Activated naive CD4-positive, alpha-beta T cell treated with anti-CD3 and anti-CD28 coated beads for 36 hours (primary cell): ENCODE data around the gene CNTNAP1. TPM values are rescaled to one million over a fixed set of nuclear protein-coding genes. Genes with fewer than 3 reads are reported as not detected.
A peak's percentile ranks its signal among the peaks of the same experiment; 100 is the strongest.
"Not testable (repeated sequence)": the region's sequence is repeated elsewhere in the genome, so short reads cannot be mapped to it uniquely, and the experiment has no call there.

ENCODE experiments used
- CTCF ChIA-PET: fragments of 350-600 bp; sonication (Branson Sonifier 250); formaldehyde crosslinking; loops from one replicate; lab custom pipeline; 2021; ENCODE audit warnings: antibody characterized with exemption; lab: Charles Lee
- DNase-seq: peaks from one replicate; pipeline ENCODE4 v3.0.0-alpha.2; 2020
- H3K27ac Mint-ChIP-seq: one replicate; pipeline ENCODE4 v1.8.0; 2021; ENCODE audit warnings: mild to moderate bottlenecking, mixed read lengths
- H3K27me3 Mint-ChIP-seq: one replicate; pipeline ENCODE4 v1.8.0; 2021; ENCODE audit warnings: low read depth, mixed read lengths
- H3K36me3 Mint-ChIP-seq: one replicate; pipeline ENCODE4 v1.8.0; 2021; ENCODE audit warnings: low read depth, mixed read lengths
- H3K4me1 Mint-ChIP-seq: one replicate; pipeline ENCODE4 v1.8.0; 2021; ENCODE audit warnings: low read depth, mixed read lengths
- H3K4me3 Mint-ChIP-seq: one replicate; pipeline ENCODE4 v1.8.0; 2021; ENCODE audit warnings: mild to moderate bottlenecking, moderate library complexity, mixed read lengths
- H3K9me3 Mint-ChIP-seq: one replicate; pipeline ENCODE4 v1.8.0; 2021; ENCODE audit warnings: mixed read lengths
- intact Hi-C: fragments of 100-400 bp; cut with micrococcal nuclease; formaldehyde crosslinking; loops from one replicate; pipeline ENCODE4 v1.15.1; 2023
- total RNA-seq, 2 experiments: library from RNA; stranded (reverse); gene quantifications; one replicate each; pipeline ENCODE4 v1.2.3, GENCODE V29; 2021

CNTNAP1 gene
- total RNA-seq, 2 experiments from 2014 or later, result 1.4 to 1.5 TPM

- no peak for DNase-seq
- Mint-ChIP-seq H3K4me1 (peaks cover 29% of the 10 kb centered on the region), H3K4me3 (no peak overlapping the region), H3K9me3 (no peaks in the 10 kb centered on the region), H3K27ac (no peak overlapping the region), H3K27me3 (no peaks in the 10 kb centered on the region), H3K36me3 (peaks cover 60% of the 10 kb centered on the region)
- CTCF ChIA-PET, result interaction anchor here (1.2 to 1.4 kb wide), 2 partner anchors 29 to 130 kb away, joined by 3 to 4 read pairs; no protein-coding TSS in a partner anchor
- intact Hi-C loops, result loop anchor here (10.0 kb wide), 1 partner anchor 56 kb away; the partner anchor contains the start of gene RAMP2
Observed at GRCh38 chr17:42708588-42708987, 26.3 kb downstream of the CNTNAP1 start.

GRCh38 chr17:42709561-42709960 is 27.2 kb downstream of the CNTNAP1 start:
- Mint-ChIP-seq H3K36me3 (peaks cover 54% of the 10 kb centered on the region), H3K9me3 (no peaks in the 10 kb centered on the region), H3K4me3 (no peak overlapping the region), H3K27me3 (no peaks in the 10 kb centered on the region), H3K27ac (no peak overlapping the region), H3K4me1 (peaks cover 27% of the 10 kb centered on the region)
- no peak for DNase-seq
- intact Hi-C loops, result loop anchor here (10.0 kb wide), 1 partner anchor 55 kb away; the partner anchor contains the start of gene RAMP2
- CTCF ChIA-PET, result interaction anchor here (1.2 kb wide), 1 partner anchor 131 kb away, joined by 4 read pairs; no protein-coding TSS in a partner anchor

GRCh38 chr17:42720996-42721583 is 38.8 kb downstream of the CNTNAP1 start:
- intact Hi-C loops, result loop anchor here (1.0 to 2.0 kb wide), 5 partner anchors 42 to 277 kb away; partner anchors contain the start of genes BECN1 and RPL27

GRCh38 chr17:42723636-42724035 is 41.3 kb downstream of the CNTNAP1 start:
- peaks cover 28% of the 10 kb centered on the region for H3K36me3 Mint-ChIP-seq
- DNase-seq, result no peak
- no peaks in the 10 kb centered on the region for H3K27me3 Mint-ChIP-seq
- no peaks in the 10 kb centered on the region for H3K9me3 Mint-ChIP-seq
- CTCF ChIA-PET, result no interaction called here
- H3K27ac Mint-ChIP-seq, result no peak overlapping the region
- intact Hi-C loops, result no loop called here
- H3K4me3 Mint-ChIP-seq, result no peak overlapping the region
- no peaks in the 10 kb centered on the region for H3K4me1 Mint-ChIP-seq

More at GRCh38 chr17:42720996-42721583, 38.8 kb downstream of the CNTNAP1 start:
- Mint-ChIP-seq H3K27ac (no peak overlapping the region), H3K27me3 (no peaks in the 10 kb centered on the region), H3K4me1 (no peaks in the 10 kb centered on the region), H3K36me3 (peaks cover 44% of the 10 kb centered on the region), H3K4me3 (no peak overlapping the region), H3K9me3 (no peaks in the 10 kb centered on the region)
- DNase-seq, result peak; percentile 35
- CTCF ChIA-PET, result interaction anchor here (1.0 to 1.3 kb wide), 2 partner anchors 43 kb away, joined by 7 to 9 read pairs; no protein-coding TSS in a partner anchor

- no peak for DNase-seq
- intact Hi-C loops, result no loop called here
- H3K27ac Mint-ChIP-seq, result no peak overlapping the region
- no peaks in the 10 kb centered on the region for H3K9me3 Mint-ChIP-seq
- peaks cover 23% of the 10 kb centered on the region for H3K36me3 Mint-ChIP-seq
- H3K4me1 Mint-ChIP-seq, result no peaks in the 10 kb centered on the region
- H3K27me3 Mint-ChIP-seq, result no peaks in the 10 kb centered on the region
- CTCF ChIA-PET, result interaction anchor here (0.6 to 1.3 kb wide), 4 partner anchors 29 to 73 kb away, joined by 3 to 4 read pairs (median 3); no protein-coding TSS in a partner anchor
- no peak overlapping the region for H3K4me3 Mint-ChIP-seq
Observed at GRCh38 chr17:42725143-42725542, 42.8 kb downstream of the CNTNAP1 start.

- peaks cover 21% of the 10 kb centered on the region for H3K4me1 Mint-ChIP-seq
- CTCF ChIA-PET, result no interaction called here
Observed at GRCh38 chr17:42740699-42741098, 58.4 kb downstream of the CNTNAP1 start.

GRCh38 chr17:42742916-42743315 is 60.6 kb downstream of the CNTNAP1 start:
- peaks cover 21% of the 10 kb centered on the region for H3K4me1 Mint-ChIP-seq
- not testable (repeated sequence) for DNase-seq, H3K27me3 Mint-ChIP-seq, H3K36me3 Mint-ChIP-seq, H3K27ac Mint-ChIP-seq, H3K9me3 Mint-ChIP-seq, H3K4me3 Mint-ChIP-seq
- intact Hi-C loops, result loop anchor here (10.0 kb wide), 1 partner anchor 1482 kb away; no protein-coding TSS in a partner anchor
- CTCF ChIA-PET, result interaction anchor here (0.5 to 1.2 kb wide), 4 partner anchors 17 to 269 kb away, joined by 3 to 4 read pairs (median 4); no protein-coding TSS in a partner anchor

More at GRCh38 chr17:42740699-42741098, 58.4 kb downstream of the CNTNAP1 start:
- Mint-ChIP-seq H3K4me3 (no peak overlapping the region), H3K9me3 (no peaks in the 10 kb centered on the region), H3K27ac (no peak overlapping the region), H3K36me3 (no peaks in the 10 kb centered on the region), H3K27me3 (no peaks in the 10 kb centered on the region)
- intact Hi-C loops, result loop anchor here (10.0 kb wide), 1 partner anchor 1484 kb away; no protein-coding TSS in a partner anchor
- no peak for DNase-seq

- no peaks in the 10 kb centered on the region for H3K9me3 Mint-ChIP-seq
- no peaks in the 10 kb centered on the region for H3K36me3 Mint-ChIP-seq
- intact Hi-C loops, result loop anchor here (1.0 to 10.0 kb wide), 5 partner anchors 55 to 1481 kb away; partner anchors contain the start of genes BECN1, CNTD1 and COA3
- peaks cover 6% of the 10 kb centered on the region for H3K27me3 Mint-ChIP-seq
- DNase-seq, result no peak
- peak overlapping the region; percentile 93 for H3K27ac Mint-ChIP-seq
- H3K4me3 Mint-ChIP-seq, result peak overlapping the region; percentile 90
- CTCF ChIA-PET, result interaction anchor here (0.8 to 1.2 kb wide), 4 partner anchors 16 to 165 kb away, joined by 3 to 4 read pairs (median 4); partner anchors contain the start of gene BECN1
- peaks cover 21% of the 10 kb centered on the region for H3K4me1 Mint-ChIP-seq
Observed at GRCh38 chr17:42743595-42744282, 61.4 kb downstream of the CNTNAP1 start.

GRCh38 chr17:42744283-42744805 is 62.0 kb downstream of the CNTNAP1 start:
- peaks cover 6% of the 10 kb centered on the region for H3K27me3 Mint-ChIP-seq

GRCh38 chr17:42744806-42745617 is 62.7 kb downstream of the CNTNAP1 start, which contains the start of gene EZH1:
EZH1 (minus strand) TSS chr17:42745040; CDS start chr17:42728941, 16,099 bp downstream.
- Mint-ChIP-seq H3K36me3 (no peaks in the 10 kb centered on the region), H3K27me3 (peaks cover 6% of the 10 kb centered on the region), H3K9me3 (no peaks in the 10 kb centered on the region), H3K27ac (peak within 1 kb of the TSS; percentile 93), H3K4me1 (peaks cover 21% of the 10 kb centered on the region), H3K4me3 (peak within 1 kb of the TSS; percentile 90)
- intact Hi-C loops, result loop anchor here (1.0 to 10.0 kb wide), 7 partner anchors 15 to 1480 kb away; partner anchors contain the start of genes BECN1, CNTD1, COA3 and RPL27
- CTCF ChIA-PET, result no interaction called here
- DNase-seq, result peak; percentile 93

More at GRCh38 chr17:42744283-42744805, 62.0 kb downstream of the CNTNAP1 start:
- Mint-ChIP-seq H3K9me3 (no peaks in the 10 kb centered on the region), H3K4me1 (peaks cover 21% of the 10 kb centered on the region), H3K4me3 (peak overlapping the region; percentile 90), H3K36me3 (no peaks in the 10 kb centered on the region), H3K27ac (peak overlapping the region; percentile 93)
- intact Hi-C loops, result loop anchor here (1.0 to 10.0 kb wide), 5 partner anchors 54 to 1480 kb away; partner anchors contain the start of genes BECN1, CNTD1 and COA3
- DNase-seq, result peak; percentile 85
- CTCF ChIA-PET, result interaction anchor here (1.0 to 1.2 kb wide), 2 partner anchors 80 to 166 kb away, joined by 3 to 4 read pairs; partner anchors contain the start of gene BECN1
